ENCODE data around the gene HPS1. TPM values are rescaled to one million over a fixed set of nuclear protein-coding genes. Genes with fewer than 3 reads are reported as not detected.
"Not testable (repeated sequence)": the region's sequence is repeated elsewhere in the genome, so short reads cannot be mapped to it uniquely, and the experiment has no call there.

Gene HPS1
- total RNA-seq, 4 donors from 2014 or later = 51.4 to 74.4 (median 60.8) TPM

DNA sequence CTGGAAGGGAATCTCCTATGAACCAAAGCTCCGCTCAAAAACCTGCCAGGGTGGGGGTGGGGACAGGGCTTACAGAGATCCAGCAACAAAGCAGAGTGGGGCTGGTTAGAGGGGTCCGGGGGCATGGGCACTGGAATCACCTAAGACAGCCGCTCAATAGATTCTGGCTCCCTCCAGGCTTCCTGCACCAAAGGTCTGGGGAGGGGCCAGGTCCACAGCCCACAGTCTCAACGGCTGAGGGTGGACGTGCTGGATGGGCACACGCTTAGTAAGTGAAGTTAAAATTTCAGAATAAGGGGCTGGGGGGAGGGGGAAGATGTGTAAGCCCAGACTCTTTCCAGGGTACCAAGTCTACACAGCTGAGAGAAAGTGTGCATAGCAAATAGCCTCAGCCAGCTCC, 62.9 kb downstream of the HPS1 start:
- 84% methylated on average over 5 of the region's 6 CpGs; no CpG with 5 or more reads in 1 of the 2 donors for WGBS, 2 donors (ENCODE audit: low coverage in 1 of 2)
- Histone ChIP-seq H3K4me3 (no peak overlapping the region), H3K4me1 (no peaks in the 10 kb centered on the region), H3K36me3 (peaks cover 0 to 71% of the 10 kb centered on the region in 2 donors), H3K27ac (no peak overlapping the region), H3K9me3 (no peaks in the 10 kb centered on the region), H3K27me3 (no peaks in the 10 kb centered on the region)
- TF ChIP-seq POLR2AphosphoS5 (IDR thresholded peaks at IDR 0.05) (no peak), EP300 (IDR thresholded peaks at IDR 0.05) (no peak), POLR2A (IDR thresholded peaks at IDR 0.05) (no peak)
- TF ChIP-seq, protein P1, sequence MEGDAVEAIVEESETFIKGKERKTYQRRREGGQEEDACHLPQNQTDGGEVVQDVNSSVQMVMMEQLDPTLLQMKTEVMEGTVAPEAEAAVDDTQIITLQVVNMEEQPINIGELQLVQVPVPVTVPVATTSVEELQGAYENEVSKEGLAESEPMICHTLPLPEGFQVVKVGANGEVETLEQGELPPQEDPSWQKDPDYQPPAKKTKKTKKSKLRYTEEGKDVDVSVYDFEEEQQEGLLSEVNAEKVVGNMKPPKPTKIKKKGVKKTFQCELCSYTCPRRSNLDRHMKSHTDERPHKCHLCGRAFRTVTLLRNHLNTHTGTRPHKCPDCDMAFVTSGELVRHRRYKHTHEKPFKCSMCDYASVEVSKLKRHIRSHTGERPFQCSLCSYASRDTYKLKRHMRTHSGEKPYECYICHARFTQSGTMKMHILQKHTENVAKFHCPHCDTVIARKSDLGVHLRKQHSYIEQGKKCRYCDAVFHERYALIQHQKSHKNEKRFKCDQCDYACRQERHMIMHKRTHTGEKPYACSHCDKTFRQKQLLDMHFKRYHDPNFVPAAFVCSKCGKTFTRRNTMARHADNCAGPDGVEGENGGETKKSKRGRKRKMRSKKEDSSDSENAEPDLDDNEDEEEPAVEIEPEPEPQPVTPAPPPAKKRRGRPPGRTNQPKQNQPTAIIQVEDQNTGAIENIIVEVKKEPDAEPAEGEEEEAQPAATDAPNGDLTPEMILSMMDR (IDR thresholded peaks at IDR 0.05) = no peak
- ATAC-seq = no peak

DNA sequence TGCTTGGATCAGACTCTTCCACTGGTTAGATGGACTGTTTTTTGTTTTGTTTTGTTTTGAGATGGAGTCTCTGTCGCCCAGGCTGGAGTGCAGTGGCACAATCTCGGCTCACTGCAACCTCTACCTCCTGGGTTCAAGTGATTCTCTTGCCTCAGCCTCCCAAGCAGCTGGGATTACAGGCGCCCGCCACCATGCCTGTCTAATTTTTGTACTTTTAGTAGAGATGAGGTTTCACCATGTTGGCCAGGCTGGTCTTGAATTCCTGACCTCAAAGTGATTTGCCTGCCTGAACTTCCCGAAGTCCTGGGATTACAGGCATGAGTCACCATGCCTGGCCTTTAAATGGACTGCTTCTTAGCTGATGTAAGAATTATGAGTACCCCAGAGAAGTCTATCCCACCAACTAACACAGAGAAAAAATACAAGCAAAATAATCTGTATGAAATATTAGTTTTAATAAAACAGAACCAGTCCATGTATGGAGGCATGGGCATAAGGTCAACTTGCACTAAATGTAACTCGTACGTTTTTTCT, 63.5 kb downstream of the HPS1 start:
- TF ChIP-seq POLR2AphosphoS5 (IDR thresholded peaks at IDR 0.05) = peak; percentile 41
- not testable (repeated sequence) for H3K9me3 ChIP-seq, H3K27ac ChIP-seq, H3K4me1 ChIP-seq, H3K27me3 ChIP-seq, H3K4me3 ChIP-seq
- WGBS, 2 donors (ENCODE audit: low coverage in 1 of 2) = 89 to 91% methylated on average over 2 to 4 of the region's 7 CpGs
- peaks cover 0 to 76% of the 10 kb centered on the region in 2 donors for H3K36me3 ChIP-seq
- peak; percentile 45 for ATAC-seq

DNA sequence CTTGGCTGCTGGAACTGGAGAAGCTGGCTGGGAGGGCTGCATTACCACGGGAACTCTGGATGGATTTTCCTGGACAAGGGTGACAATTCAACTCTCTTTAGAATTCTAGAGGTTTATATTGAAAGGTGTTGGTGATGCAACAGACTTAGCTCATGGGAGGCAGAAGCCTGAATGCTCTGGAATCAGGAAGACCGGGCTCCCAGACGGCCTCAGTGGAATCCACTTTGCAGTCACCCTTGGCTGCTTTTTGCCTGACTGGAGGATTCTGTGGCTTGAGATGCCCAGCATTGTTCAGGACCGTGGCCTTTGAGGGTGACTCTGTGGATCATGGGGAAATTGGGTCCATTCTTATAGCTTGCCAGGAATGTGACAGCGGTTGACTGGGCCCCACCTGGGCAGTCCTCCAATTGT, 64.0 kb downstream of the HPS1 start:
- TF ChIP-seq POLR2AphosphoS5 (IDR thresholded peaks at IDR 0.05) = no peak
- no peak for TF ChIP-seq POLR2A (IDR thresholded peaks at IDR 0.05)
- TF ChIP-seq, protein P1 (IDR thresholded peaks at IDR 0.05) = no peak
- no peak for TF ChIP-seq EP300 (IDR thresholded peaks at IDR 0.05)
- no peak for ATAC-seq
- peaks cover 0 to 73% of the 10 kb centered on the region in 2 donors for H3K36me3 ChIP-seq

DNA sequence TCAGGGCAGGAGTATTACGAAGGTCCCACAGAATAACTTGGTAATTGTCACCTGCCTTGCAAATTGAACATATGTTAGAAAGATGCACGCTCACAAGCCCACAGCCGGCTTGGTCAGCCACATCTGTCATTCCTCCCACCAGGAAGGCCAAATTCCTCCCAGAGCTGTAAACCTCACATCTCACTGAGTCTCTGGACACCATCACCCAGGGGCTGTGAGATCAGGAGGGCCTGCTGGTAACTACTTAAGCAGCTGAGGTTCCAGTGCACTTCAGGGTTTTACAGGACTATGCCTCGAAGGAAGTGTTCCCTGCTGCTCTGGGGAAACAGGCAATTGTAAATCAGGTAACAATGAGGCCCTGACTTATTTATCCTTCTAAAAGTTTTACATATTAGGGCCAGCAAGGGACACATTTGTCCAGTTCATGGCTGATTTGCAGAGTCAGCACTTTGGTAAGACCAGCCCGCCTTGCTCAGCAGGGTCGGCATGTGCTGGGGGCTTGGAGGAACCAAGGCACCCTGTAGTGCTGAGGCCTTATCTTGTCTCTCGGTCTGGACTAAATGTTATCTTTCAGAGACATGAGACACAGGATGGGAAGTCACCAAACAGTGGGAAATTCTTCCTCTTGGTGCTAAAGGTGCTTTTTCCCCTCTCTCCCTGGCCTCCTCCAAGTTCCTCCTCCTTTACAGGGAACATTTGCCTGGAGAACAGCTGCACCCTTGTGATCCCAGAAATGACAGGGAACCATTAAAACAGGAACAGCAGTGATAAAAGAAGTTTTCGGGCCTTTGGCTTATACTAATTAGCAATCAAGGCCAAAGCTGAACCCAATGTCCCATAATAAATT, 66.0 kb downstream of the HPS1 start:
- H3K27me3 ChIP-seq = no peaks in the 10 kb centered on the region
- no peak overlapping the region for H3K4me3 ChIP-seq
- 86 to 87% methylated on average over 4 to 6 of the region's 8 CpGs for WGBS, 2 donors (ENCODE audit: low coverage in 1 of 2)
- ATAC-seq = no peak
- no peaks in the 10 kb centered on the region for H3K4me1 ChIP-seq
- peaks cover 0 to 5% (median 0%) of the 10 kb centered on the region in 3 donors for H3K9me3 ChIP-seq
- TF ChIP-seq, protein P1 (IDR thresholded peaks at IDR 0.05) = no peak
- TF ChIP-seq EP300 (IDR thresholded peaks at IDR 0.05) = no peak
- no peak for TF ChIP-seq POLR2AphosphoS5 (IDR thresholded peaks at IDR 0.05)
- no peak for TF ChIP-seq POLR2A (IDR thresholded peaks at IDR 0.05)
- peaks cover 0 to 57% of the 10 kb centered on the region in 2 donors for H3K36me3 ChIP-seq
- no peak overlapping the region for H3K27ac ChIP-seq

More for the DNA sequence above, 64.0 kb downstream of the HPS1 start:
- H3K4me3 ChIP-seq = no peak overlapping the region
- no peaks in the 10 kb centered on the region for H3K27me3 ChIP-seq
- WGBS, 2 donors (ENCODE audit: low coverage in 1 of 2) = 67 to 83% methylated on average over 3 to 5 of the region's 5 CpGs
- H3K9me3 ChIP-seq = peaks cover 0 to 3% (median 0%) of the 10 kb centered on the region in 3 donors
- no peaks in the 10 kb centered on the region for H3K4me1 ChIP-seq
- H3K27ac ChIP-seq = no peak overlapping the region

DNA sequence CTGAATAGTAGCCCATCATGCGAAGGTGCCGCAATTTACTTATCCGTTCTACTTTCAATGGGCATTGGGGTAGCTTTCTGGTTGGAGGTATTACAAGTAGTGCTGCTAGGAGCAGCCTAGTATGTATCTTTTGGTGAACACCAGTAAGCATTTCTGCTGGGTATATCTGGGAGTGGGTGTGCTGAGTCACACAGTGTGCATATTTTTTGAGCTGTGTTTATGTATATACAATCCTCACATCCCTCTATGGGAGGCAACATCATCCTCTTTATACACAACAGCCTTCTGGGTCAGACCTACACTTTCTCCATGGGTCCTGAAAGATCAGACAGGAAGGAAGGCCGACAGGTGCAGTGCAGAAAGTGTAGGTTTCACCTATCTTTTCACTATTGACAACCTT, 68.0 kb downstream of the HPS1 start:
- H3K36me3 ChIP-seq = peaks cover 0 to 37% of the 10 kb centered on the region in 2 donors
- no peaks in the 10 kb centered on the region for H3K27me3 ChIP-seq
- no peak overlapping the region for H3K27ac ChIP-seq
- peaks cover 0 to 5% (median 0%) of the 10 kb centered on the region in 3 donors for H3K9me3 ChIP-seq
- peaks cover 0 to 11% (median 0%) of the 10 kb centered on the region in 3 donors for H3K4me1 ChIP-seq
- 93 to 97% methylated on average over 3 to 4 of the region's 4 CpGs for WGBS, 2 donors (ENCODE audit: low coverage in 1 of 2)
- no peak for ATAC-seq
- no peak overlapping the region for H3K4me3 ChIP-seq
- no peak for TF ChIP-seq POLR2AphosphoS5 (IDR thresholded peaks at IDR 0.05)
- TF ChIP-seq, protein P1 (IDR thresholded peaks at IDR 0.05) = no peak
- no peak for TF ChIP-seq EP300 (IDR thresholded peaks at IDR 0.05)
- TF ChIP-seq POLR2A (IDR thresholded peaks at IDR 0.05) = no peak
